GM06990 (cell line): ENCODE results near the gene IL17REL.

Experiments
- DNase-seq: peaks from one replicate; pipeline ENCODE4 v3.0.0-alpha.2; 2011; ENCODE audit not compliant: insufficient read length; ENCODE audit errors: extremely low read depth
- H3K27me3 ChIP-seq: replicated peaks from 2 replicates; pipeline ENCODE4 v1.6.0; 2011; ENCODE audit warnings: low read length; ENCODE audit not compliant: control insufficient read depth, insufficient read depth
- H3K36me3 ChIP-seq: 2 replicates; pipeline ENCODE4 v1.5.1; 2011; ENCODE audit warnings: low read length; ENCODE audit not compliant: control insufficient read depth, insufficient read depth
- H3K4me3 ChIP-seq: replicated peaks from 2 replicates; pipeline ENCODE4 v1.5.1; 2011; ENCODE audit warnings: low read depth, mild to moderate bottlenecking, control low read depth, low read length
- TF ChIP-seq, protein P1 (sequence below): IDR thresholded peaks from 2 replicates; pipeline ENCODE4 v1.5.1; 2011; ENCODE audit warnings: low read length, control low read depth, mild to moderate bottlenecking, inconsistent platforms; ENCODE audit not compliant: insufficient read depth, poor library complexity, severe bottlenecking

The IL17REL gene

DNA sequence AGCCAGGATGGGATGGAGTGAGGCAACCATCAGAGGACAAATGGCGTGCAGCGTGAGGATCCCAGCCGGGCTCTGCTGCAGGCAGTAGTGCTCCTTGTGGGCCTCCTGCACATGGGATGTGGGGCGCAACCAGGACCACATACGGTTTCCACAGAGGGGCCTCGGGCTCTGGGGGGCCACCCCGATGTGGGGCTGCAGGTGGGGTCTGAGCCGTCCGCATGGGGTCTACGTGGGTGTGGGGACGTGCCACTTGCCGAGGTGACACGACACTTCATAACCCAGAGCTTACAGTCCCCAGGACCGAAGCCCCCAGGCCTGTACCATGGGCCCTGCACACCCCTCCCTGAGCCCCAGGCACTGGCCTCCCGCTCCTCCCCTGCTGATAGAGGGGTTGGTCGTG lies 34.8 kb upstream of the IL17REL start:
- Histone ChIP-seq H3K27me3 (no peaks in the 10 kb centered on the region), H3K4me3 (no peak overlapping the region), H3K36me3 (no peaks in the 10 kb centered on the region)
- no peak for DNase-seq
- TF ChIP-seq, protein P1, sequence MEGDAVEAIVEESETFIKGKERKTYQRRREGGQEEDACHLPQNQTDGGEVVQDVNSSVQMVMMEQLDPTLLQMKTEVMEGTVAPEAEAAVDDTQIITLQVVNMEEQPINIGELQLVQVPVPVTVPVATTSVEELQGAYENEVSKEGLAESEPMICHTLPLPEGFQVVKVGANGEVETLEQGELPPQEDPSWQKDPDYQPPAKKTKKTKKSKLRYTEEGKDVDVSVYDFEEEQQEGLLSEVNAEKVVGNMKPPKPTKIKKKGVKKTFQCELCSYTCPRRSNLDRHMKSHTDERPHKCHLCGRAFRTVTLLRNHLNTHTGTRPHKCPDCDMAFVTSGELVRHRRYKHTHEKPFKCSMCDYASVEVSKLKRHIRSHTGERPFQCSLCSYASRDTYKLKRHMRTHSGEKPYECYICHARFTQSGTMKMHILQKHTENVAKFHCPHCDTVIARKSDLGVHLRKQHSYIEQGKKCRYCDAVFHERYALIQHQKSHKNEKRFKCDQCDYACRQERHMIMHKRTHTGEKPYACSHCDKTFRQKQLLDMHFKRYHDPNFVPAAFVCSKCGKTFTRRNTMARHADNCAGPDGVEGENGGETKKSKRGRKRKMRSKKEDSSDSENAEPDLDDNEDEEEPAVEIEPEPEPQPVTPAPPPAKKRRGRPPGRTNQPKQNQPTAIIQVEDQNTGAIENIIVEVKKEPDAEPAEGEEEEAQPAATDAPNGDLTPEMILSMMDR: no peak

DNA sequence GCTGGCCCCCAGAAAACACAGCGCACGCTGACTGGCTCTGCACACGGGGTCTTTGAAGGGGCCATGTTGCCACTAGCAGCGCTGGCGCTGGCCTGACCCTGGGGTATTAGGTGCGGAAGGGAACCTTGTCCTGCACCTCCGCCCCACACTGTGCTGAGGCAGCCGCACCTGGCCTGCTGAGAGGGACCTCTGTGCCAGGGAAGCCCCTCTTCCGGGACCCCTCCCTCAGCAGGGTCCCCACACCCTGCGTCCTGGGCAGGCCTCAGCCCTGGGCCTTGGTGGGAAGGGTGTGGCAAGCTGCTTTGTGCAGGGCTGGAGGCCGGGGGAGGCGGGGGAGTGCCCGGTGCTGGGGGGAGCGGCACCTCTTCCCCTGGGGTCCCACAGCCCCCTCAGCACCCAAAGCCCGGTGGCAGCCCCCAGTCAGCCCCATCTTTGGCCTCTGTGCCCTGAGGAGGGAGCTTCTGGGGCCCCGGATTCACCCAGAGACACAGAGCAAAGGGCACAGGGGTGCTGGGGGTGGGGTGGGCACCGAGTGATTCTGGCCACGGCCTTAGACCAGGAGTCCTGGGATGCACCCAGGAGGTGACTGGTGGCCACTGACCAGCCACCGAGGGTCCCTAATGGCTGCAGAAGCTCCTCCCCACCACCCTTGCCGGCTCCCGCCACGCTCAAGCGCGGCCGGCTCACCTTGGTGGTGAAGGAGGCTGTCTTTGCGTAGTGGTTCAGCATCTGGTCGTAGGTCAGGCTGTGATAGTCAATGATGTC lies 34.1 kb upstream of the IL17REL start:
- Histone ChIP-seq H3K36me3 (no peaks in the 10 kb centered on the region), H3K27me3 (no peaks in the 10 kb centered on the region), H3K4me3 (no peak overlapping the region)
- TF ChIP-seq, protein P1: no peak
- DNase-seq: no peak

DNA sequence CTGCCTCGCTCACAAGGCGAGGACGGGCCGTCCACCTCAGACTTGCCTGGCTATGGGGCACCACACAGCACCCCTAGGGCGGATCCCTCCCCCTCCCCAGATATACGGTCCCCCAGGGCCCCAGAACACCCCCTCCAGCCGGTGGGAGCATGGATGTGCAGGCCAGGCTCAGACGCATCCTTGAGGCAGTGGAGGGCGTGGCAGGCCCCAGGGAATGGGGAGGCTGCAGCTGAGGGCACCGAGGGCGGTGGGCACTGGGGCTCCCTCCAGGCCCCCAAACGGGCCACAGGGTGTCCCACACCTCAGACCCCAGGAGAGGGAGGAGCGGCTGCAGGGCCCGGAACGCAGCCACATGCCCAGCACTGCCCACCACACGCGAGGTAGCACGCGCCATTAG lies 33.5 kb upstream of the IL17REL start:
- no peak for DNase-seq
- TF ChIP-seq, protein P1: no peak
- Histone ChIP-seq H3K4me3 (no peak overlapping the region), H3K27me3 (no peaks in the 10 kb centered on the region), H3K36me3 (no peaks in the 10 kb centered on the region)

DNA sequence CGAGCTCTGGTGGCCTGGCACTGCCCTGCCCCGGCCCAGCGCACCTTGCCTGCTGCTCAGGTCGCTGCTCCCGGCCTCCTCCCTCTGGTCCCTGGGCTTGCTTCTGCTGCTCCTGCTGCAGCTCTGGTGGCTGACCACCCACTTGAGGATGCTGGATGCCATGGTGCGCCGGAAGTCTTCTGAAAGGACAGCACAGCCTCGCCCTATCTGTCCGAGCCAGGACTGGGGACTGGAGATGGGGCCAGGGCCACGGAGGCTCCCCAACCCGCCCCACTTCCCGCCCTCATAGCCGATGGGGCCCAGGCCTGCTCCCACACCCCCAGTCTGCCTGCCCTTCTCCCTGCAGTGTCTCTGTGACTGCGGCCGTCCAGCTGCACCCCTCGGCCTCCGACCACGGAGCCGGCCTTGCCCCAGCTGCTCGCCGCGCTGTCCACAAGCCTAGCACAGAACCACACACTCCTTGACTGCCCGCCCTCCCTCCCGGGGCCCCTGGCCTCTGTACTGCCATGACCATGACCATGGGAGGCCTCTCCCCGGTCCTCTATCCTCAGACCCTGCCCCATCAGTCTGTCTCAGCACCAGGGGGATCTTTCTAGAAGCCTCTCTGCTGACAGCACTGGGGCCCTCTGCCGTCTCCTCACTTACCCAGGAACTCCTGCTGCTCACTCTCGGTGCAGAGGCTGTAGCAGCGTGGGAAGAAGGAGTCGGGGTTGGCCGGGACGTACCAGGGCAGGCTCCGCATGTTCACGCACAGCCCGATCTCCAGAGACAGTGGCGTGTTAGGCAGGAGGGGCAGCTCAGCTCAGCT lies 32.9 kb upstream of the IL17REL start:
- TF ChIP-seq, protein P1: no peak
- Histone ChIP-seq H3K36me3 (no peaks in the 10 kb centered on the region), H3K4me3 (no peak overlapping the region), H3K27me3 (no peaks in the 10 kb centered on the region)
- DNase-seq: no peak

DNA sequence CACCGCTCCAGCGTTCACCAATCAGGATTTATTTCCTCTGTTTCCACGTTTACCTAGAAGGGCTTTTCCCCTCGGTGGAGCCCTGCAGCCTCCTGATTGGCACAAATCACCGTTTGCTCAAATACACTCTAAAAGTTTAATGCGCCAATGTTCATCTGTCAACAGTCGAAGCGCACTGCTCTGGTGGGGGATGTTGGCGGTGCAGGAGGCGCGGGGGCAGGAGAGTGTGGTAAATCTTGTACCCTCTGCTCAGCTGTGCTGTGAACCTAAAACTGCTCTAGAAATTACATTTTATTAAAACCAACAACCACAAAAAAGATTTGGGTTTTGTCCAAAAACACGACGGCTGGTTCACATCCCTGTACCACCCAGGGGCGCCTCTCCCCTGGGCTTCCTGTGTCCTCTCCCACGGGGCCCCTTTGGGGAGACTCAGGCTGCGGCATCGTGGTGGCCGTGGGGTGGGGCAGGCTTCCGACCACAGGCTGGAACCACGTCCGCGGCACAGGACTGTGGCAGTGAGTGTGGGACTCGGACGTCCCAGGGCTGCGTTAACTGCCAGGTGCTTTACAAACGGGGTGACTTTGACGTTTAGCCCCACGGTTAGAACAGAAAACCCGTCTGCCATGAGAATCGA lies 32.0 kb upstream of the IL17REL start:
- TF ChIP-seq, protein P1: no peak
- Histone ChIP-seq H3K4me3 (no peak overlapping the region), H3K27me3 (no peaks in the 10 kb centered on the region), H3K36me3 (no peaks in the 10 kb centered on the region)
- no peak for DNase-seq
